Brain microvascular endothelial cell (primary cell): ENCODE data around the gene HES3.

Experiments used
- DNase-seq: peaks from one replicate; pipeline ENCODE4 v3.0.0-alpha.2; 2020
- H3K27ac ChIP-seq: fragments of 250-450 bp; sonication (Bioruptor Pico); 2 replicates; pipeline ENCODE4 v1.5.1; 2020; ENCODE audit warnings: mild to moderate bottlenecking, moderate library complexity
- H3K27me3 ChIP-seq: fragments of 250-450 bp; sonication (Bioruptor Pico); replicated peaks from 2 replicates; pipeline ENCODE4 v1.5.1; 2020; ENCODE audit warnings: mild to moderate bottlenecking
- H3K36me3 ChIP-seq: fragments of 250-450 bp; sonication (Bioruptor Pico); replicated peaks from 2 replicates; pipeline ENCODE4 v1.5.1; 2020; ENCODE audit warnings: mild to moderate bottlenecking
- H3K4me3 ChIP-seq: 2 replicates; pipeline ENCODE4 v1.5.1; 2011; ENCODE audit warnings: low read depth, mild to moderate bottlenecking, control low read depth, low read length, moderate library complexity
- CTCF ChIP-seq: IDR thresholded peaks from 2 replicates; pipeline ENCODE4 v1.5.1; 2011; ENCODE audit warnings: low read depth, mild to moderate bottlenecking, moderate library complexity, low read length, control low read depth, inconsistent platforms; ENCODE audit errors: missing control alignments
- in situ Hi-C: cut with HindIII; loops from 2 replicates; pipeline ENCODE4 v1.10.0; 2017; ENCODE audit warnings: low sequenced_read_pairs, low pct_ligation_motif_present

Gene HES3

GRCh38 chr1:6259491-6260362 lies 15.7 kb downstream of the HES3 start:
- Histone ChIP-seq H3K4me3 (peak overlapping the region; percentile 50), H3K27me3 (no peaks in the 10 kb centered on the region), H3K36me3 (no peaks in the 10 kb centered on the region), H3K27ac (no peak overlapping the region)
- in situ Hi-C loops, result no loop called here
- peak; percentile 48 for DNase-seq
- no peak for TF ChIP-seq CTCF

GRCh38 chr1:6260433-6260934 lies 16.5 kb downstream of the HES3 start:
- Histone ChIP-seq H3K4me3 (peak overlapping the region; percentile 50), H3K36me3 (no peaks in the 10 kb centered on the region), H3K27ac (no peak overlapping the region), H3K27me3 (no peaks in the 10 kb centered on the region)
- in situ Hi-C loops, result no loop called here
- DNase-seq, result no peak
- no peak for TF ChIP-seq CTCF

- TF ChIP-seq CTCF, result no peak
- DNase-seq, result no peak
- Histone ChIP-seq H3K36me3 (no peaks in the 10 kb centered on the region), H3K27ac (no peak within 1 kb of the TSS), H3K27me3 (no peaks in the 10 kb centered on the region), H3K4me3 (peak within 1 kb of the TSS; percentile 50)
- in situ Hi-C loops, result no loop called here
These were observed 17.1 kb downstream of the HES3 start, which contains the start of gene GPR153 for GRCh38 chr1:6260961-6261614. Gene GPR153 (minus strand): TSS chr1:6261098. CDS start chr1:6254905, 6,193 bp downstream.

GRCh38 chr1:6261615-6261995 lies 17.6 kb downstream of the HES3 start:
- no peak for DNase-seq
- in situ Hi-C loops, result no loop called here
- Histone ChIP-seq H3K27ac (no peak overlapping the region), H3K4me3 (peak overlapping the region; percentile 39), H3K36me3 (no peaks in the 10 kb centered on the region), H3K27me3 (no peaks in the 10 kb centered on the region)
- TF ChIP-seq CTCF, result no peak

GRCh38 chr1:6262555-6263420 lies 18.8 kb downstream of the HES3 start:
- H3K36me3 ChIP-seq, result no peaks in the 10 kb centered on the region
- in situ Hi-C loops, result no loop called here
- H3K4me3 ChIP-seq, result no peak overlapping the region
- TF ChIP-seq CTCF, result no peak
- DNase-seq, result no peak
- no peaks in the 10 kb centered on the region for H3K27me3 ChIP-seq
- H3K27ac ChIP-seq, result no peak overlapping the region
